OCI-LY7 (cell line): ENCODE data around the gene ADAT2.

Experiments
- CTCF ChIP-seq: fragments of 200-600 bp; sonication (generic); conservative IDR thresholded peaks from 2 replicates; pipeline ENCODE4 v1.5.1; 2014; ENCODE audit warnings: mild to moderate bottlenecking, antibody characterized with exemption, low read length, moderate library complexity, mixed read lengths
- EZH2phosphoT487 ChIP-seq: fragments of 200-600 bp; sonication (generic); IDR thresholded peaks from 2 replicates; pipeline ENCODE4 v1.6.1; 2018; ENCODE audit warnings: low read depth, borderline replicate concordance, mild to moderate bottlenecking, mixed run types, antibody characterized with exemption, low read length, moderate library complexity, mixed read lengths

DNA sequence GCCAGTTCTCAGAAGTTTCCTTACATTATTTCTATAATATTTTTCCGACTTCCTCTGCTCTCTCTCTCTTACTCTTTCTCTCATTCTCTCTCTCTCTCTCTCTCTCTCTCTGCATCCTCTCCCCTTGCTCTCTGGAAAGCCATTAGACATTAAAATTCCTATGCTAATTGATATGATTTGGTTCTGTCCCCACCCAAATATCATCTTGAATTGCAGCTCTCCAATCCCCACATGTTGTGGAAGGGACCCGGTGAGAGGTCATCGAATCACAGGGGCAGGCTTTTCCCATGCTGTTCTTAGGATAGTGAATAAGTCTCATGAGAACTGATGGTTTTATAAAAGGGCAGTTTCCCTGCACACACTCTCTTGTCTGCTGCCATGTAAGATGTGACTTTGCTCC, 74.1 kb downstream of the ADAT2 start:
- TF ChIP-seq CTCF (no peak), EZH2phosphoT487 (no peak)
